HEK293 (cell line): ENCODE data around the gene EXOC2.
A peak's percentile ranks its signal among the peaks of the same experiment; 100 is the strongest.

Experiments
- CTCF ChIP-seq: fragments of 450-650 bp; formaldehyde crosslinking; IDR thresholded peaks from 2 replicates; pipeline ENCODE4 v1.5.1; 2016; ENCODE audit warnings: missing biosample characterization, missing genetic modification characterization
- REST ChIP-seq: fragments of 450-650 bp; formaldehyde crosslinking; IDR thresholded peaks from 2 replicates; pipeline ENCODE4 v1.5.1; 2016; ENCODE audit warnings: missing biosample characterization, missing genetic modification characterization
- ZNF121 ChIP-seq: fragments of 450-650 bp; formaldehyde crosslinking; IDR thresholded peaks from 2 replicates; pipeline ENCODE4 v1.5.1; 2016; ENCODE audit warnings: missing biosample characterization, missing genetic modification characterization
- ZNF324 ChIP-seq: fragments of 450-650 bp; formaldehyde crosslinking; IDR thresholded peaks from 2 replicates; pipeline ENCODE4 v1.5.1; 2016; ENCODE audit warnings: missing biosample characterization, missing genetic modification characterization
- ZNF623 ChIP-seq: fragments of 450-650 bp; formaldehyde crosslinking; IDR thresholded peaks from 2 replicates; pipeline ENCODE4 v1.5.1; 2016; ENCODE audit warnings: missing biosample characterization, missing genetic modification characterization
- TF ChIP-seq, protein P1 (sequence below): fragments of 450-650 bp; formaldehyde crosslinking; IDR thresholded peaks from 2 replicates; pipeline ENCODE4 v1.5.1; 2017; ENCODE audit warnings: missing biosample characterization, missing genetic modification characterization

- TF ChIP-seq ZNF121 (no peak), ZNF623 (tag by site-specific recombination) (no peak), CTCF (tag by site-specific recombination) (peak; percentile 72), ZNF324 (tag by site-specific recombination) (no peak), REST (tag by site-specific recombination) (no peak)
- TF ChIP-seq, protein P1, sequence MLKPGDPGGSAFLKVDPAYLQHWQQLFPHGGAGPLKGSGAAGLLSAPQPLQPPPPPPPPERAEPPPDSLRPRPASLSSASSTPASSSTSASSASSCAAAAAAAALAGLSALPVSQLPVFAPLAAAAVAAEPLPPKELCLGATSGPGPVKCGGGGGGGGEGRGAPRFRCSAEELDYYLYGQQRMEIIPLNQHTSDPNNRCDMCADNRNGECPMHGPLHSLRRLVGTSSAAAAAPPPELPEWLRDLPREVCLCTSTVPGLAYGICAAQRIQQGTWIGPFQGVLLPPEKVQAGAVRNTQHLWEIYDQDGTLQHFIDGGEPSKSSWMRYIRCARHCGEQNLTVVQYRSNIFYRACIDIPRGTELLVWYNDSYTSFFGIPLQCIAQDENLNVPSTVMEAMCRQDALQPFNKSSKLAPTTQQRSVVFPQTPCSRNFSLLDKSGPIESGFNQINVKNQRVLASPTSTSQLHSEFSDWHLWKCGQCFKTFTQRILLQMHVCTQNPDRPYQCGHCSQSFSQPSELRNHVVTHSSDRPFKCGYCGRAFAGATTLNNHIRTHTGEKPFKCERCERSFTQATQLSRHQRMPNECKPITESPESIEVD (tag by site-specific recombination): no peak
These were observed 29.2 kb upstream of the EXOC2 start for GRCh38 chr6:722077-722524.
